ENCODE measurements around the gene CBX5. TPM values are rescaled to one million over a fixed set of nuclear protein-coding genes. Genes with fewer than 3 reads are reported as not detected.
"Not testable (repeated sequence)": the region's sequence is repeated elsewhere in the genome, so short reads cannot be mapped to it uniquely, and the experiment has no call there.

The CBX5 gene
- total RNA-seq = 61.5 and 67.3 TPM in 2 replicates

- DNase-seq (ENCODE audit: low read depth) = peak; percentile 98
- TF ChIP-seq CTCF (conservative IDR thresholded peaks at IDR 0.05; ENCODE audit: low read depth, low read length) = no peak
- peak within 1 kb of the TSS; percentile 90 for H3K4me3 ChIP-seq (ENCODE audit: low read depth, low read length)
Observed at GRCh38 chr12:54279632-54280467, at the start of gene CBX5. Gene CBX5 (minus strand): TSS chr12:54280122. CDS start chr12:54257650, 22,472 bp downstream.

- no peak for DNase-seq (ENCODE audit: low read depth)
- no peak for TF ChIP-seq CTCF (conservative IDR thresholded peaks at IDR 0.05; ENCODE audit: low read depth, low read length)
- no peak overlapping the region for H3K4me3 ChIP-seq (ENCODE audit: low read depth, low read length)
Observed at GRCh38 chr12:54328595-54329337, 48.8 kb upstream of the CBX5 start.

- not testable (repeated sequence) for DNase-seq (ENCODE audit: low read depth)
- peak overlapping the region; percentile 99 for H3K4me3 ChIP-seq (ENCODE audit: low read depth, low read length)
Observed at GRCh38 chr12:54325442-54326109, 45.7 kb upstream of the CBX5 start.

- DNase-seq (ENCODE audit: low read depth) = peak; percentile 98
- peak within 1 kb of the TSS; percentile 99 for H3K4me3 ChIP-seq (ENCODE audit: low read depth, low read length)
- peak; percentile 80 for TF ChIP-seq CTCF (conservative IDR thresholded peaks at IDR 0.05; ENCODE audit: low read depth, low read length)
Observed at GRCh38 chr12:54324617-54325441, 44.9 kb upstream of the CBX5 start, which contains the start of gene COPZ1. Gene COPZ1 (plus strand): TSS chr12:54325131. CDS start chr12:54325164, 33 bp downstream.

- no peak overlapping the region for H3K4me3 ChIP-seq (ENCODE audit: low read depth, low read length)
- DNase-seq (ENCODE audit: low read depth) = no peak
- no peak for TF ChIP-seq CTCF (conservative IDR thresholded peaks at IDR 0.05; ENCODE audit: low read depth, low read length)
Observed at GRCh38 chr12:54321363-54321762, 41.4 kb upstream of the CBX5 start.

GRCh38 chr12:54312309-54312708 lies 32.4 kb upstream of the CBX5 start:
- H3K4me3 ChIP-seq (ENCODE audit: low read depth, low read length); DNase-seq (ENCODE audit: low read depth): not testable (repeated sequence)

- TF ChIP-seq CTCF (conservative IDR thresholded peaks at IDR 0.05; ENCODE audit: low read depth, low read length) = no peak
- DNase-seq (ENCODE audit: low read depth) = no peak
- H3K4me3 ChIP-seq (ENCODE audit: low read depth, low read length) = no peak overlapping the region
Observed at GRCh38 chr12:54311051-54311450, 31.1 kb upstream of the CBX5 start.

Measured in epithelial cell of proximal tubule (primary cell).